Head of caudate nucleus (tissue), 42 donors: ENCODE data around the gene NFIB.

Experiments used
- DNase-seq, 42 donors: peaks; one replicate each; pipeline versions ENCODE4 v3.0.0 to v3.0.0-alpha.2; 2020 to 2021; ENCODE audit warnings: mixed read lengths in 7 of 42
- intact Hi-C: fragments of 100-400 bp; cut with DNase I; formaldehyde crosslinking; loops from one replicate; pipeline ENCODE4 v1.15.0; 2022

The NFIB gene

GRCh38 chr9:14052359-14052758 is 261.6 kb downstream of the NFIB start:
- intact Hi-C loops = no loop called here
- no peak for DNase-seq

GRCh38 chr9:14051419-14051818 is 262.5 kb downstream of the NFIB start:
- intact Hi-C loops = no loop called here
- DNase-seq = no peak

- intact Hi-C loops = no loop called here
- no peak for DNase-seq
These were observed 270.5 kb downstream of the NFIB start for GRCh38 chr9:14043483-14043882.

GRCh38 chr9:14037331-14037730 is 276.6 kb downstream of the NFIB start:
- intact Hi-C loops = no loop called here
- no peak for DNase-seq

- intact Hi-C loops = no loop called here
- DNase-seq = no peak
These were observed 280.9 kb downstream of the NFIB start for GRCh38 chr9:14033067-14033466.
